GM12878 (cell line): ENCODE data around the gene C17orf107. TPM values are rescaled to one million over a fixed set of nuclear protein-coding genes. Genes with fewer than 3 reads are reported as not detected.
A peak's percentile ranks its signal among the peaks of the same experiment; 100 is the strongest.

ENCODE experiments used
- ATAC-seq: fragments of 200-7000 bp; cut with Tn5 transposase; 3 replicates; pipeline ENCODE4 v1.9.1; 2020; ENCODE audit warnings: mild to moderate bottlenecking, moderate library complexity
- BruUV-seq: library from RNA; stranded (reverse); fragments of 400-500 nt; replicated peaks from 2 replicates; lab custom pipeline; 2021; lab: Mats Ljungman, UMichigan
- CTCF ChIA-PET: fragments of 300-600 bp; sonication (Branson Sonifier 250); formaldehyde crosslinking; extraction: SDS; loops from one replicate; lab custom pipeline; 2021; ENCODE audit warnings: inconsistent platforms; lab: Yijun Ruan, JAX
- POLR2A ChIA-PET: fragments of 350-600 bp; formaldehyde crosslinking; extraction: SDS; loops from one replicate; lab custom pipeline; 2021; ENCODE audit warnings: inconsistent platforms; lab: Charles Lee
- RAD21 ChIA-PET: fragments of 300-600 bp; sonication (Branson Sonifier 250); formaldehyde crosslinking; loops from one replicate; lab custom pipeline; 2023; ENCODE audit warnings: antibody characterized with exemption; ENCODE audit not compliant: unreplicated experiment; lab: Charles Lee
- SMC1A ChIA-PET: fragments of 300-600 bp; sonication (Branson Sonifier 250); formaldehyde crosslinking; loops from one replicate; lab custom pipeline; 2023; ENCODE audit not compliant: unreplicated experiment, uncharacterized antibody; lab: Charles Lee
- DNase-seq: peaks from one replicate; pipeline ENCODE4 v3.0.0-alpha.2; 2011; ENCODE audit warnings: low read depth, low spot score
- FAIRE-seq: peaks from 3 replicates; lab custom pipeline; 2011; peaks lifted over from hg19 to GRCh38; lab: Jason Lieb, UNC
- H2AFZ ChIP-seq: 2 replicates; pipeline ENCODE4 v1.6.0; 2011; ENCODE audit warnings: low read depth, low read length, control low read depth; ENCODE audit not compliant: control insufficient read depth
- H3K27ac ChIP-seq: 2 replicates; pipeline ENCODE4 v1.5.1; 2011; ENCODE audit warnings: control low read depth; ENCODE audit not compliant: control insufficient read depth, insufficient read depth
- H3K27me3 ChIP-seq, 2 experiments: replicated peaks in 1 of 2; 2 replicates each; pipeline versions ENCODE4 v1.6.0 to v1.6.1; 2011; ENCODE audit warnings: low read length in 1 of 2; ENCODE audit not compliant: control insufficient read depth in 2 of 2, insufficient read depth in 2 of 2
- H3K36me3 ChIP-seq, 2 experiments: 2 replicates each; pipeline ENCODE4 v1.5.1; 2011; ENCODE audit warnings: low read length in 1 of 2; ENCODE audit not compliant: control insufficient read depth in 2 of 2, insufficient read depth in 2 of 2
- H3K4me1 ChIP-seq: 2 replicates; pipeline ENCODE4 v1.6.1; 2011; ENCODE audit warnings: mild to moderate bottlenecking, low read length, moderate library complexity, mixed read lengths; ENCODE audit not compliant: control insufficient read depth, insufficient read depth
- H3K4me2 ChIP-seq: 2 replicates; pipeline ENCODE4 v1.6.0; 2011; ENCODE audit warnings: control low read depth; ENCODE audit not compliant: control insufficient read depth, insufficient read depth
- H3K4me3 ChIP-seq: fragments of 200-600 bp; sonication (generic); 2 replicates; pipeline ENCODE4 v1.5.1; 2016
- H3K79me2 ChIP-seq: 2 replicates; pipeline ENCODE4 v1.6.0; 2011; ENCODE audit warnings: low read length; ENCODE audit not compliant: control insufficient read depth, insufficient read depth
- H3K9ac ChIP-seq: 2 replicates; pipeline ENCODE4 v1.8.0; 2011; ENCODE audit warnings: low read length, control low read depth, mixed read lengths; ENCODE audit not compliant: control insufficient read depth, insufficient read depth
- H3K9me3 ChIP-seq: replicated peaks from 3 replicates; pipeline ENCODE4 v1.5.1; 2011; ENCODE audit warnings: mild to moderate bottlenecking, low read length; ENCODE audit not compliant: control insufficient read depth, insufficient read depth
- H4K20me1 ChIP-seq: 2 replicates; pipeline ENCODE4 v1.6.0; 2011; ENCODE audit not compliant: control insufficient read depth, insufficient read depth
- ASH2L ChIP-seq: fragments of 300-600, 200-600 bp; sonication (generic); IDR thresholded peaks from 2 replicates; pipeline ENCODE4 v1.6.1; 2017; ENCODE audit warnings: low read depth, mild to moderate bottlenecking, borderline replicate concordance
- BCL11A ChIP-seq: IDR thresholded peaks from 2 replicates; pipeline ENCODE4 v1.6.1; 2011; ENCODE audit warnings: low read depth, low read length
- CBX3 ChIP-seq: fragments of 200-600 bp; sonication (generic); IDR thresholded peaks from 2 replicates; pipeline ENCODE4 v1.6.1; 2016; ENCODE audit warnings: low read depth, borderline replicate concordance
- CREM ChIP-seq: IDR thresholded peaks from 2 replicates; pipeline ENCODE4 v1.6.1; 2014; ENCODE audit warnings: antibody characterized with exemption, low read depth
- ELK1 ChIP-seq: IDR thresholded peaks from 2 replicates; pipeline ENCODE4 v1.6.1; 2012; ENCODE audit warnings: low read depth, low read length, improper control_type of control experiment
- HDAC2 ChIP-seq: fragments of 200-600 bp; sonication (generic); IDR thresholded peaks from 2 replicates; pipeline ENCODE4 v1.6.1; 2017
- IKZF1 ChIP-seq: fragments of 450-650 bp; conservative IDR thresholded peaks from 2 replicates; pipeline ENCODE4 v1.6.1; 2017; ENCODE audit warnings: antibody characterized with exemption, mild to moderate bottlenecking
- LARP7 ChIP-seq: fragments of 450-650 bp; IDR thresholded peaks from 2 replicates; pipeline ENCODE4 v1.6.1; 2017; ENCODE audit warnings: mild to moderate bottlenecking
- MXI1 ChIP-seq: fragments of 150-350 bp; IDR thresholded peaks from 2 replicates; pipeline ENCODE4 v1.6.1; 2011; ENCODE audit warnings: low read depth, mild to moderate bottlenecking, inconsistent platforms, low read length, improper control_type of control experiment
- NFIC ChIP-seq: IDR thresholded peaks from 2 replicates; pipeline ENCODE4 v1.6.1; 2012; ENCODE audit warnings: low read depth, mild to moderate bottlenecking, inconsistent platforms, low read length, moderate library complexity
- NKRF ChIP-seq: fragments of 450-650 bp; conservative IDR thresholded peaks from 2 replicates; pipeline ENCODE4 v1.6.1; 2017; ENCODE audit warnings: mild to moderate bottlenecking, moderate library complexity
- NR2C1 ChIP-seq: fragments of 450-650 bp; IDR thresholded peaks from 2 replicates; pipeline ENCODE4 v1.6.1; 2017; ENCODE audit warnings: antibody characterized with exemption, mild to moderate bottlenecking, moderate library complexity
- NR2F1 ChIP-seq: fragments of 450-650 bp; conservative IDR thresholded peaks from 2 replicates; pipeline ENCODE4 v1.6.1; 2017; ENCODE audit warnings: mild to moderate bottlenecking
- RAD21 ChIP-seq: IDR thresholded peaks from 2 replicates; pipeline ENCODE4 v1.6.1; 2011; ENCODE audit warnings: mild to moderate bottlenecking, low read depth, low read length, moderate library complexity; ENCODE audit not compliant: insufficient read depth
- ZNF207 ChIP-seq: fragments of 450-650 bp; IDR thresholded peaks from 2 replicates; pipeline ENCODE4 v1.6.1; 2014; ENCODE audit warnings: antibody characterized with exemption, mild to moderate bottlenecking, borderline replicate concordance
- WGBS: methylation state at CpG from one replicate; pipeline ENCODE4 v1.1.6; 2016; ENCODE audit warnings: low lambda C conversion rate; ENCODE audit not compliant: insufficient replicate concordance, insufficient coverage; ENCODE audit errors: missing lambda C conversion rate; 5-methylcytosine and 5-hydroxymethylcytosine counted together
- in situ Hi-C: fragments of 300-500 bp; cut with MboI; formaldehyde crosslinking; loops from 9 replicates; pipeline ENCODE4 v1.14.3; 2018; ENCODE audit warnings: mixed read lengths
- intact Hi-C: fragments of 100-400 bp; cut with micrococcal nuclease; formaldehyde crosslinking; loops from one replicate; pipeline ENCODE4 v1.14.2; 2022; ENCODE audit not compliant: unreplicated experiment
- polyA plus RNA-seq, 11 experiments: library from polyadenylated mRNA; depleted of rRNA in 4 of 11; unstranded in 6 of 11; stranded (reverse) in 5 of 11; fragments of >200 nt; fragmentation: Nextera tagmentation in 4 of 11; fragmentation: Illumina TruSeq in 1 of 11; extraction: Ambion mirVana in 4 of 11; extraction: Trizol in 1 of 11; gene quantifications; 1 replicate in 1 of 11; 2 replicates in 10 of 11; pipeline versions ENCODE4 v1.2.1 to v1.2.3, GENCODE V29; 2011 to 2016; ENCODE audit warnings: inconsistent platforms in 2 of 11, missing spikeins in 2 of 11, low read depth in 1 of 11
- total RNA-seq, 4 experiments: library from RNA; depleted of rRNA in 3 of 4; stranded (reverse); fragments of >200 nt in 3 of 4; fragmentation: Illumina TruSeq in 1 of 4; extraction: Trizol in 1 of 4; gene quantifications; 2 replicates each; pipeline versions ENCODE4 v1.2.1 to v1.2.3, GENCODE V29; 2013 to 2021

The C17orf107 gene
- total and polyA plus RNA-seq, 10 of the 15 experiments (the other 5 are each of a cell fraction or from before 2014, with no cell fraction given): 0.05 to 0.46 (median 0.11) TPM; not detected in 3

GRCh38 chr17:4902540-4902939, 3.2 kb downstream of the C17orf107 start:
- ChIA-PET CTCF (interaction anchor here (0.9 to 3.0 kb wide), 14 partner anchors 10 to 466 kb away, joined by 3 to 11 read pairs (median 4); partner anchors contain the start of genes ARRB2 and SPAG7), SMC1A (interaction anchor here (0.6 to 1.6 kb wide), 7 partner anchors 12 to 335 kb away, joined by 3 to 4 read pairs (median 3); partner anchors contain the start of genes RNF167 and SLC25A11), RAD21 (interaction anchor here (0.9 to 1.3 kb wide), 3 partner anchors 37 to 193 kb away, joined by 3 to 4 read pairs (median 3); partner anchors contain the start of genes PFN1, RNF167 and SLC25A11), POLR2A (interaction anchor here (1.4 kb wide), 1 partner anchor 36 kb away, joined by 3 read pairs; no protein-coding TSS in a partner anchor)
- no peak overlapping the region for H3K27ac ChIP-seq
- in situ Hi-C loops (no loop called here), intact Hi-C loops (loop anchor here (5.0 kb wide), 1 partner anchor 170 kb away; the partner anchor contains the start of gene MED11)
- H4K20me1 ChIP-seq: no peaks in the 10 kb centered on the region
- FAIRE-seq: peak; percentile 35
- no peaks in the 10 kb centered on the region; a peak in 2 of 4 replicates for H3K27me3 ChIP-seq
- H3K79me2 ChIP-seq: no peaks in the 10 kb centered on the region
- no peak overlapping the region for H2AFZ ChIP-seq
- TF ChIP-seq CREM: no peak
- no peak for TF ChIP-seq CBX3
- TF ChIP-seq ELK1: no peak
- no peak for TF ChIP-seq BCL11A
- no peak for TF ChIP-seq RAD21
- no peak for TF ChIP-seq MXI1
- TF ChIP-seq IKZF1: no peak
- TF ChIP-seq NR2C1: no peak
- TF ChIP-seq ASH2L: no peak
- TF ChIP-seq NKRF: no peak
- no peak for TF ChIP-seq NFIC
- no peak for TF ChIP-seq HDAC2
- TF ChIP-seq NR2F1: no peak
- TF ChIP-seq LARP7: no peak
- TF ChIP-seq ZNF207: no peak
- H3K4me2 ChIP-seq: no peak overlapping the region
- no peak for ATAC-seq
- WGBS: 68% methylated on average over 8 of the region's 8 CpGs
- no peak for DNase-seq
- peaks cover 20% of the 10 kb centered on the region for H3K4me1 ChIP-seq
- no peak overlapping the region for H3K9ac ChIP-seq
- no peak overlapping the region for H3K4me3 ChIP-seq
- BruUV-seq: no TSS peak
- no peaks in the 10 kb centered on the region for H3K36me3 ChIP-seq
- H3K9me3 ChIP-seq: no peaks in the 10 kb centered on the region; the same call in 2 of the 3 replicates
